Measurements from ENCODE around the gene MSH2. TPM values are rescaled to one million over a fixed set of nuclear protein-coding genes. Genes with fewer than 3 reads are reported as not detected.

MSH2 gene
- total RNA-seq, 2 donors from 2014 or later: 45.9 to 58.0 TPM

DNA sequence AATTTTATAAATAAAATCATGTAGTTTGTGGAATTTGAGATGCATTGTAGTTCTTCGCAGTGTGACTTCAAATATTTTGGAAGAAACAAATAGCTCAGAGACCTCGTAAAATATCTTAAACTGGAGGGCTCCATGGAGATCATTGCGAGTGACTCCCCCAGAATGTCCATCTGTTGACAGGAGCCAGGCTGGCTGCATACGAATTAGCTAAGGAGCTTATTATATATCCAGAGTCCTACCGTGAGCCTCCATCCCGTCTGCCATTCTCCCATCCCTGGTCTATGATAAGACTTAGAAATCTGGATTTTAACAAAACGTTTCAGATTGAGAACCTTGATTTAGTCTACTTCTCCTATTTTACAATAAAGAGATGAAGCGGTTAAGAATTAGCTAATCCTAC is 80.2 kb downstream of the MSH2 start:
- Mint-ChIP-seq H3K36me3 (ENCODE audit: low read depth) (peaks cover 62% of the 10 kb centered on the region), H3K27ac (no peak overlapping the region), H3K4me3 (no peak overlapping the region), H3K4me1 (peaks cover 4% of the 10 kb centered on the region), H3K27me3 (no peaks in the 10 kb centered on the region), H3K9me3 (no peaks in the 10 kb centered on the region)
- no peak for ATAC-seq (replicated peaks)

- no peak overlapping the region for H3K27ac Mint-ChIP-seq
- ATAC-seq (replicated peaks): no peak
- no peak overlapping the region for H3K4me3 Mint-ChIP-seq
- H3K36me3 Mint-ChIP-seq (ENCODE audit: low read depth): peaks cover 50% of the 10 kb centered on the region
- peaks cover 4% of the 10 kb centered on the region for H3K4me1 Mint-ChIP-seq
- no peaks in the 10 kb centered on the region for H3K27me3 Mint-ChIP-seq
- no peaks in the 10 kb centered on the region for H3K9me3 Mint-ChIP-seq
Observed at GRCh38 chr2:47484396-47484795, 81.4 kb downstream of the MSH2 start.

DNA sequence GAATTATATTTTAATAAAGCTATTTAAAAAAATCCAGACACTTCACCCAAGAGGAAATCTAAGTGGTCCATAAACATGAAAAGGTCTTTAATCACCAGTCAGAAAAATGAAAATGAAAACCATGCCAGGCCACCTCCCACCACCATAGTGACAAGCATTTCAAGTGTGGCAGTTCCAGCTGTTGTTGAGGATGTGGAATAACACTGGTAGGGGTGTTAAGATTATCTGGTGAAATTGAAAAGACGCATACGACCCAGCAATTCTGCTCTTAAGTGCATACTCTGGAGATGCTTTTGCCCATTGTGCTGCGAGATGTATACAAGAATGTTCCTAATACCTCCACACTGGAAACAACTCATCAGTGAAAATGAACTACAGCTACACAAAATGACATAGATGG is 82.2 kb downstream of the MSH2 start:
- ATAC-seq (replicated peaks): no peak
- H3K27me3 Mint-ChIP-seq: no peaks in the 10 kb centered on the region
- peaks cover 4% of the 10 kb centered on the region for H3K4me1 Mint-ChIP-seq
- peaks cover 43% of the 10 kb centered on the region for H3K36me3 Mint-ChIP-seq (ENCODE audit: low read depth)
- H3K27ac Mint-ChIP-seq: peak overlapping the region; percentile 49
- H3K9me3 Mint-ChIP-seq: no peaks in the 10 kb centered on the region
- H3K4me3 Mint-ChIP-seq: no peak overlapping the region

- Mint-ChIP-seq H3K27me3 (no peaks in the 10 kb centered on the region), H3K4me3 (no peak overlapping the region), H3K27ac (peak overlapping the region; percentile 49), H3K9me3 (no peaks in the 10 kb centered on the region), H3K36me3 (ENCODE audit: low read depth) (peaks cover 37% of the 10 kb centered on the region), H3K4me1 (peaks cover 4% of the 10 kb centered on the region)
- no peak for ATAC-seq (replicated peaks)
Observed at GRCh38 chr2:47485751-47486300, 82.9 kb downstream of the MSH2 start.

DNA sequence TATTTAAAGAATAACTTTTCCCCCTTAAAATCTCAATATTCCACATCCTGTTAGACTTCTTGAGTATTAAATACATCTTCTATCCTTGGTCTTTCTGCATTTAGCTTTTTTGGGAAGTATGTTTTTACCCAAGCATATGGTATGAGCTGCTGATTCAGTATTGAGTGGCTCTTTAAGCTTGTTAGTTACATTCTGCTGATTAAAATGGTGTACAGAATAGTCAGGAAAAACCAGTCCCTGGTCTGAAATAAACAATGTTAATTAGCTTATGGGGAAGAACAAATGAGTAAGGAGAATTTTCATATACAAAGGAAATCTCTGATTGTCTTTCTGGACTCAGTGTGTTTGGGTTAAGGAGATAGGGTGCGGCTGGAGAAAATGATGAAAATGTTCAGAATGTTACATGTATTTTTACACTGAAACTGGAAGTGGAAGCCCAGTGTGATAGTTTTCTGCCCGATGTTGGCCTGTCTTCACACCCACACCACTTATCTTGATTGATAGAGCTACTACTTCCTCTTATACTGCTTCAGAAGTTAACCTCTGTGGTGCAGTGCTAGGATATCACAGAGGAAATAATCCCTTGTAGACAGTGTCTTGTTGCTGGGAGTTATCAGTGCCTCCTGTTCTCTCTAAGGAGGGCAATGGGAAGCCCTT is 84.0 kb downstream of the MSH2 start:
- Mint-ChIP-seq H3K36me3 (ENCODE audit: low read depth) (peaks cover 26% of the 10 kb centered on the region), H3K4me3 (no peak overlapping the region), H3K27ac (peak overlapping the region; percentile 41), H3K4me1 (peaks cover 4% of the 10 kb centered on the region), H3K9me3 (no peaks in the 10 kb centered on the region), H3K27me3 (no peaks in the 10 kb centered on the region)
- ATAC-seq (replicated peaks): no peak

- Mint-ChIP-seq H3K4me3 (no peak overlapping the region), H3K4me1 (peaks cover 4% of the 10 kb centered on the region), H3K36me3 (ENCODE audit: low read depth) (peaks cover 21% of the 10 kb centered on the region), H3K9me3 (no peaks in the 10 kb centered on the region), H3K27ac (peak overlapping the region; percentile 41), H3K27me3 (no peaks in the 10 kb centered on the region)
- no peak for ATAC-seq (replicated peaks)
Observed at GRCh38 chr2:47487498-47487875, 84.5 kb downstream of the MSH2 start.

- ATAC-seq (replicated peaks): no peak
- Mint-ChIP-seq H3K36me3 (ENCODE audit: low read depth) (peaks cover 8% of the 10 kb centered on the region), H3K27me3 (no peaks in the 10 kb centered on the region), H3K27ac (no peak overlapping the region), H3K4me3 (no peak overlapping the region), H3K4me1 (peaks cover 4% of the 10 kb centered on the region), H3K9me3 (no peaks in the 10 kb centered on the region)
Observed at GRCh38 chr2:47488870-47489584, 86.1 kb downstream of the MSH2 start.

GRCh38 chr2:47490406-47490805 is 87.5 kb downstream of the MSH2 start:
- ATAC-seq (replicated peaks): no peak
- Mint-ChIP-seq H3K36me3 (ENCODE audit: low read depth) (no peaks in the 10 kb centered on the region), H3K4me1 (peaks cover 4% of the 10 kb centered on the region), H3K27me3 (no peaks in the 10 kb centered on the region), H3K4me3 (no peak overlapping the region), H3K27ac (no peak overlapping the region), H3K9me3 (no peaks in the 10 kb centered on the region)

DNA sequence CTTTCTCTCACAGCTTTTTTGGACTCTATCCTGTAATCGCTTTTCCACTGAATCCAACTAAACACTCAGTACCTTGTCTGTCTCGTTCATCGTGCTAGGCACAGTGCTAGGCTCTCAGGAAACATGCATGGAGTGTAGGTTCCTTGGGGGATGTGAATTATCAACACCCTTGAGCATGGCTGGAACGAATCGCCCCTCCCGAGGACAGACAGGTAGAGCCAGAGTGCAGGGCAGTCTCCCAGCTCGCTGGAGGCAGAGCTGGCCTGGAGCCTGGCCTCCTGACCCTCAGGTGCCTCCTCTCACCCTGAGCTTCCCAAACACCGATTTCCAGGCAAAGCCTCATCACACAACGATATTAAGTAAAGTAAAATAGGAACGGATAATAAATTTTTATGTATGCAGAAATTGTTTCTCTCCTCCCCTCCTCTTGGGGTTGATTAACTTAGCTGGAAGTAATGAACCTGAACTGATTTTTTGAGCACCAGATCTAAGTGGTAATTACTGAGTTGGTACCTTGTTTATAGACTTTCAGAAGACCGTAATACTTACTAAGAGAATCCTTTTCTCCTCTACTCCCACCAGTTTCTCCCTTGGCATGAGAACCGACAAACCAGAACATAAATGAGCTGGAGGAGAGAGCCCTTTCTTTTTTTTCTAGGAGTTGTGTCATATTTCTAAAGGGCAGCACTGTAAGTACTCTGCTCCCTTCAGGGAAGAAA is 90.5 kb downstream of the MSH2 start:
- no peak overlapping the region for H3K27ac Mint-ChIP-seq
- H3K27me3 Mint-ChIP-seq: no peaks in the 10 kb centered on the region
- no peaks in the 10 kb centered on the region for H3K36me3 Mint-ChIP-seq (ENCODE audit: low read depth)
- H3K4me1 Mint-ChIP-seq: no peaks in the 10 kb centered on the region
- H3K9me3 Mint-ChIP-seq: no peaks in the 10 kb centered on the region
- no peak for ATAC-seq (replicated peaks)
- H3K4me3 Mint-ChIP-seq: no peak overlapping the region

GRCh38 chr2:47494267-47495130 is 91.5 kb downstream of the MSH2 start:
- ATAC-seq (replicated peaks): no peak
- H3K27ac Mint-ChIP-seq: no peak overlapping the region
- H3K27me3 Mint-ChIP-seq: no peaks in the 10 kb centered on the region
- no peaks in the 10 kb centered on the region for H3K9me3 Mint-ChIP-seq
- H3K4me3 Mint-ChIP-seq: no peak overlapping the region
- H3K4me1 Mint-ChIP-seq: no peaks in the 10 kb centered on the region
- H3K36me3 Mint-ChIP-seq (ENCODE audit: low read depth): no peaks in the 10 kb centered on the region

DNA sequence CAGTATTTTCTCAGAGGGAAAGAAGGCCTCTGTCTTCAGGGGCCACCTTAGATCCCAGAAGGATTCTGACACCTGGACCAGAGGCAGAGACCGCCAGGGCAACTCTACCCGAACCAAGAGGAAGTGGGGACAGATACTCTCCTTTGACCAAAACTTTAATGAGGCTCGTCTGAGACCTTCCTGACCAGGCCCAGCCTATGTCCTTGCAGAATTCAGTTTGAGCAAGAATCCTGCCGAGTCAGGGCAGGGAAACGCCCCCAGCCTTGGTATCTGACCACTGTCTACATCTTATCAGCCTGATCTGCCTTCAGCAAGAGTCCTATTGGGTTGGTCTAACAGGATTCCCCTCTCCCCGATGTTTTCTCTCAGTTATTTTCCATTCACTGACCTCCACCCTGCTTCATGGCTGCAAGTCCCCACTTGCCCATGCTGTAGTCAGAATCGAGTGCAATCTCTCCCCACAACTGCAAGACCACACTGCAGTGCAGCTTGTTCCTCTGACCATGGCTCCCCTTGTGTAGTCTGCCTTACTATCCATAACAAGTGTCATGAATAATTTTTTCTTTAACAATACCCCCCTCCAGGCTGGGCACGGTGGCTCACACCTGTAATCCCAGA is 95.0 kb downstream of the MSH2 start:
- no peak for ATAC-seq (replicated peaks)
- Mint-ChIP-seq H3K4me3 (no peak overlapping the region), H3K9me3 (no peaks in the 10 kb centered on the region), H3K27me3 (no peaks in the 10 kb centered on the region), H3K27ac (no peak overlapping the region), H3K36me3 (ENCODE audit: low read depth) (no peaks in the 10 kb centered on the region), H3K4me1 (no peaks in the 10 kb centered on the region)

DNA sequence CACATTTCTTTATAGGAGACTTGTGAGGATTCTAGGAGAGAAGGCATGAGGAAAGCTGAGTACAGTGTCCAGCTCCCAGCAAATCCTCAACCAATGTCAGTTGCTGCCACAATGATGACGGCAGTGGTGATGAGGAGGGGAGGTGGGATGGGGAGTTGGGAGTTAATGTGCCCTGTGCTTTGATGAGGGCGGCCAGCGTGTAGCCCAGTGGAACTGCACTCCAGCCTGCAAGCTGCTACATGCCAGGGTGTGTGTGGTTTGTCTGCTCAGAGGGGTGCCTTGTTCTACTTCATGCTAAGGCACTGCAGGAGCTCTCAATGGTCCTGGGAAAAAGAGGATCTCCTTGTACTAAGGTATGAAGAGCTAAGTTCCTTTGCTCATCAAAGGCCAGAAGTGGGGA is 96.1 kb downstream of the MSH2 start:
- H3K4me3 Mint-ChIP-seq: no peak overlapping the region
- H3K27me3 Mint-ChIP-seq: no peaks in the 10 kb centered on the region
- H3K4me1 Mint-ChIP-seq: no peaks in the 10 kb centered on the region
- H3K36me3 Mint-ChIP-seq (ENCODE audit: low read depth): no peaks in the 10 kb centered on the region
- no peaks in the 10 kb centered on the region for H3K9me3 Mint-ChIP-seq
- no peak for ATAC-seq (replicated peaks)
- H3K27ac Mint-ChIP-seq: no peak overlapping the region

DNA sequence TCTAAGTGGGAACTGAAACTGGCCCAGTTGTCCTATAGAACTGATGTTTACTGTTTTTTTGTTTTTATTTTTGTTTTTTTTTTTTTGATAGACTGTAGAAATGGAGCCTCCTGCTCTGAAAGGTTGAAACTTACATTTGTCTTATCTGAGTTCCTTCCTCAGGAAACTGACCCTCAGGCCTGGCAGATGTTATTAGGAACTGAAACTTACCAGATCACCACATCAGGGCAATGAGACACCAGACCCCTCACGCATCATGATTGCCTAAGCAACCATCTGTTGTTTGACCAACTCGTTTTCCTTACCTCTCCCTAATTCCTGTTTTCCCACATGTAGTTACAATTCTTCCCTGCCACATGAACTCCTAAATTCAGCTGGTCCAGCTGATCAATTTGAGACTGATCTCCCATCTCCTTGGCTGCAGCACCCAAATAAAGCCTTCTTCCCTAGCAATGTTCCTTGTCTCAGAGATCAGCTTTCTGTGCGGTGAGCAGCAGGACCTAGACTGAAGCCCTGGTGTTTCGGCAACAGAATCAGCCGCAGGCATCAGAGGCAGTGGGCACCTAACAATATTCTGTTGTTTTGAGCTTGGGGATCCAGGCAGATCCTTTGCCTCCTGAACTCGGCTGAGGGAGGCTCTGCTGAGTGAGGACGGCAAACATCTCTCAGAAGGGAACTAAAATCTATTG is 96.8 kb downstream of the MSH2 start:
- ATAC-seq (replicated peaks): no peak
- H3K36me3 Mint-ChIP-seq (ENCODE audit: low read depth): no peaks in the 10 kb centered on the region
- no peaks in the 10 kb centered on the region for H3K9me3 Mint-ChIP-seq
- H3K27me3 Mint-ChIP-seq: no peaks in the 10 kb centered on the region
- no peak overlapping the region for H3K4me3 Mint-ChIP-seq
- no peaks in the 10 kb centered on the region for H3K4me1 Mint-ChIP-seq
- H3K27ac Mint-ChIP-seq: no peak overlapping the region
